Gastroesophageal sphincter (tissue), 3 donors: ENCODE data around the gene CCDC59.

Experiments
- POLR2A ChIP-seq, 2 donors: fragments of 450-650 bp; IDR thresholded peaks; one replicate each; pipeline ENCODE4 v1.6.1; 2017; ENCODE audit warnings: antibody characterized with exemption in 2 of 2, mild to moderate bottlenecking in 2 of 2, moderate library complexity in 1 of 2
- TF ChIP-seq, protein P1 (sequence below), 4 experiments: fragments of 200-600 bp in 2 of 4; fragments of 450-650 bp in 2 of 4; sonication (generic) in 1 of 4; IDR thresholded peaks; one replicate each; pipeline ENCODE4 v1.5.1; 2017 to 2019; ENCODE audit warnings: antibody characterized with exemption in 4 of 4, mild to moderate bottlenecking in 2 of 4, moderate library complexity in 2 of 4

DNA sequence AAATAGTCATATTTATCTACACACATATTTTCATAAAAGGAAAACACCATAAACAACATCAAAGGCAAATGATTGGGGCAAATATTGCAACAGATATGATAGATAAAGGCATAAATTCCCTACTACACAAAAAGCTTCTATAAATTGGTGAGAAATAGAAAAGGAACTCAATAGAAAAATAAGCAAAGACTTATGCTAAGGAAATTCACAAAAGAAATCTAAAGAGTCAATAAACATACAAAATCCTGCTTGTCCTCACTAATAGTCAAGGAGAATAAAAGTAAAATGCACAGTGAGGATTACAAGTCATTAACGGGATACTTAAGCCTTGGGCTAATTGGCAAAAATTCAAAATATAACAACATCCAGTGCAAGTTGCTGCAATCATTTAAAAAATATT, 30.3 kb downstream of the CCDC59 start:
- TF ChIP-seq, protein P1, sequence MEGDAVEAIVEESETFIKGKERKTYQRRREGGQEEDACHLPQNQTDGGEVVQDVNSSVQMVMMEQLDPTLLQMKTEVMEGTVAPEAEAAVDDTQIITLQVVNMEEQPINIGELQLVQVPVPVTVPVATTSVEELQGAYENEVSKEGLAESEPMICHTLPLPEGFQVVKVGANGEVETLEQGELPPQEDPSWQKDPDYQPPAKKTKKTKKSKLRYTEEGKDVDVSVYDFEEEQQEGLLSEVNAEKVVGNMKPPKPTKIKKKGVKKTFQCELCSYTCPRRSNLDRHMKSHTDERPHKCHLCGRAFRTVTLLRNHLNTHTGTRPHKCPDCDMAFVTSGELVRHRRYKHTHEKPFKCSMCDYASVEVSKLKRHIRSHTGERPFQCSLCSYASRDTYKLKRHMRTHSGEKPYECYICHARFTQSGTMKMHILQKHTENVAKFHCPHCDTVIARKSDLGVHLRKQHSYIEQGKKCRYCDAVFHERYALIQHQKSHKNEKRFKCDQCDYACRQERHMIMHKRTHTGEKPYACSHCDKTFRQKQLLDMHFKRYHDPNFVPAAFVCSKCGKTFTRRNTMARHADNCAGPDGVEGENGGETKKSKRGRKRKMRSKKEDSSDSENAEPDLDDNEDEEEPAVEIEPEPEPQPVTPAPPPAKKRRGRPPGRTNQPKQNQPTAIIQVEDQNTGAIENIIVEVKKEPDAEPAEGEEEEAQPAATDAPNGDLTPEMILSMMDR (IDR thresholded peaks at IDR 0.05) = no peak
- no peak for TF ChIP-seq POLR2A (IDR thresholded peaks at IDR 0.05)
